Measurements from ENCODE around the gene PHYH. TPM values are rescaled to one million over a fixed set of nuclear protein-coding genes. Genes with fewer than 3 reads are reported as not detected.

Gene PHYH
- total RNA-seq, 2 donors from 2014 or later, result 23.8 to 27.1 TPM

DNA sequence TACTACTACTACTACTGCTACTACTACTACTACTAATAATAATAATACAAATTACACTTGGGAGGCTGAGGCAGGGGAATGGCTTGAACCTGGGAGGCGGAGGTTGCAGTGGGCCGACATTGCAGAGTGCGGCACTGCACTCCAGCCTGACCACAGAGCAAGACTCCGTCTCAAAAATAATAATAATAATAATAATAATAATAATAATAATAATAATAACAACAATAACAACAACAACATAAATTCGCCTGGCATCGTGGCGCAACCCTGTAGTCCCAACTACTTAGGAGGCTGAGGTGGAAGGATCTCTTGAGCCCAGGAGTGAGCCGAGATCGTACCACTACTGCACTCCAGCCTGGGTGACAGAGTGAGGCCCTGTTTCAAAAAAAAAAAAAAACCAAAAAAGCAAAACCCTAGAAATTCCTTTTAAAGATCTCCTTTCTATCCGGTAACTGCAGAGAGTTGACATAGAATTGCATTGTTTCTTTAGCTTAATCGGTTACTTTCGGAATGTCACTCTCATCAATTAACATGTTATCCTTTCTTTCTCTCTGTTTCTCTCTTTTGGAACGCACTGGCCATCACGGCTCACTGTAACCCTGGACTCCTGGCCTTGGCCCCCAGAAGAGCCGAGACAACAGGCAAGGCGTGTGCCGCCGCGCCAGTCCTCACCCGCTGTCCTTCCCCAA, 972 bp downstream of the PHYH start:
- H3K27me3 ChIP-seq (replicated peaks; ENCODE audit: insufficient read depth), result no peaks in the 10 kb centered on the region
- H3K36me3 ChIP-seq, result peaks cover 11% of the 10 kb centered on the region
- peak overlapping the region; percentile 88 for H3K4me3 ChIP-seq
- peak overlapping the region; percentile 97 for H3K27ac ChIP-seq
- ATAC-seq (ENCODE audit: insufficient number of reproducible peaks, low FRiP score, low read depth), result no peak
- peaks cover 4 to 21% of the 10 kb centered on the region in 2 donors for H3K4me1 ChIP-seq (ENCODE audit: control insufficient read depth in 1 of 2, low read depth in 2 of 2)
- DNase-seq (ENCODE audit: low spot score), result no peak
- TF ChIP-seq, protein P1, sequence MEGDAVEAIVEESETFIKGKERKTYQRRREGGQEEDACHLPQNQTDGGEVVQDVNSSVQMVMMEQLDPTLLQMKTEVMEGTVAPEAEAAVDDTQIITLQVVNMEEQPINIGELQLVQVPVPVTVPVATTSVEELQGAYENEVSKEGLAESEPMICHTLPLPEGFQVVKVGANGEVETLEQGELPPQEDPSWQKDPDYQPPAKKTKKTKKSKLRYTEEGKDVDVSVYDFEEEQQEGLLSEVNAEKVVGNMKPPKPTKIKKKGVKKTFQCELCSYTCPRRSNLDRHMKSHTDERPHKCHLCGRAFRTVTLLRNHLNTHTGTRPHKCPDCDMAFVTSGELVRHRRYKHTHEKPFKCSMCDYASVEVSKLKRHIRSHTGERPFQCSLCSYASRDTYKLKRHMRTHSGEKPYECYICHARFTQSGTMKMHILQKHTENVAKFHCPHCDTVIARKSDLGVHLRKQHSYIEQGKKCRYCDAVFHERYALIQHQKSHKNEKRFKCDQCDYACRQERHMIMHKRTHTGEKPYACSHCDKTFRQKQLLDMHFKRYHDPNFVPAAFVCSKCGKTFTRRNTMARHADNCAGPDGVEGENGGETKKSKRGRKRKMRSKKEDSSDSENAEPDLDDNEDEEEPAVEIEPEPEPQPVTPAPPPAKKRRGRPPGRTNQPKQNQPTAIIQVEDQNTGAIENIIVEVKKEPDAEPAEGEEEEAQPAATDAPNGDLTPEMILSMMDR (IDR thresholded peaks at IDR 0.05), result no peak
- H3K9me3 ChIP-seq, result no peaks in the 10 kb centered on the region

DNA sequence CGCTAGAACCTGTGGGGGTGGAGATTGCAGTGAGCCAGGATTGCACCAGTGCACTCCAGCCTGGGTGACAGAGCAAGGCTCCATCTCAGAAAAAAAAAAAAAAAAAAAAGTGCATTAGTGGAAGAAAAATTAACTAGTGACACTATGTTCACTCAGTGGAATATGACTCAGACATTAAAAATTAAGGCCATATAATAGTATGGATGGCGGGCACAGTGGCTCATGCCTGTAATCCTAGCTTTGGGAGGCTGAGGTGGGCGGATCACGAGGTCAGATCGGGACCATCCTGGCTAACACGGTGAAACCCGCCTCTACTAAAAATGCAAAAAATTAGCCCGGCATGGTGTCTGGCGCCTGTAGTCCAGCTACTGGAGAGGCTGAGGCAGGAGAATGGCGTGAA, 3.4 kb downstream of the PHYH start:
- Histone ChIP-seq H3K4me1 (ENCODE audit: control insufficient read depth in 1 of 2, low read depth in 2 of 2) (peaks cover 0 to 17% of the 10 kb centered on the region in 2 donors), H3K27ac (no peak overlapping the region), H3K9me3 (no peaks in the 10 kb centered on the region), H3K4me3 (no peak overlapping the region), H3K36me3 (peaks cover 18% of the 10 kb centered on the region), H3K27me3 (replicated peaks; ENCODE audit: insufficient read depth) (no peaks in the 10 kb centered on the region)
- DNase-seq (ENCODE audit: low spot score) (no peak), ATAC-seq (ENCODE audit: insufficient number of reproducible peaks, low FRiP score, low read depth) (no peak)
- TF ChIP-seq, protein P1 (IDR thresholded peaks at IDR 0.05), result no peak

DNA sequence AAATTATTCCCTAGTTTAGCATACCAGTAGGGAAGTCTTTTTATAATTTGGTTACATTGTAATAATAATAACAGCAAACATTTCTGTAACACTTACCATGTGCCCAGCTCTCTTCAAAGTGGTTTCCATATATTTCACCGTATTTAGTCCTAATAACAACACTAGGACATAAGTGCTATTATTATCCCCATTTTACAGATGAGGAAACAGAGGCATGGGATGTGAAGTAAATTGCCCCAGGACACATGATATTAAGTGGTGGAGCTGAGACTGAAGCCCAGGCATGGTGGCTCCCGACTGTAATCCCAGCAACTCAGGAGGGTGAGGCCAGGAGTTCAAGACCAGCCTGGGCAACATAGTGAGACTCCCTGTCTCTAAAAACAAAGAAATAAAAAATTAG, 5.1 kb downstream of the PHYH start:
- H3K4me3 ChIP-seq, result no peak overlapping the region

DNA sequence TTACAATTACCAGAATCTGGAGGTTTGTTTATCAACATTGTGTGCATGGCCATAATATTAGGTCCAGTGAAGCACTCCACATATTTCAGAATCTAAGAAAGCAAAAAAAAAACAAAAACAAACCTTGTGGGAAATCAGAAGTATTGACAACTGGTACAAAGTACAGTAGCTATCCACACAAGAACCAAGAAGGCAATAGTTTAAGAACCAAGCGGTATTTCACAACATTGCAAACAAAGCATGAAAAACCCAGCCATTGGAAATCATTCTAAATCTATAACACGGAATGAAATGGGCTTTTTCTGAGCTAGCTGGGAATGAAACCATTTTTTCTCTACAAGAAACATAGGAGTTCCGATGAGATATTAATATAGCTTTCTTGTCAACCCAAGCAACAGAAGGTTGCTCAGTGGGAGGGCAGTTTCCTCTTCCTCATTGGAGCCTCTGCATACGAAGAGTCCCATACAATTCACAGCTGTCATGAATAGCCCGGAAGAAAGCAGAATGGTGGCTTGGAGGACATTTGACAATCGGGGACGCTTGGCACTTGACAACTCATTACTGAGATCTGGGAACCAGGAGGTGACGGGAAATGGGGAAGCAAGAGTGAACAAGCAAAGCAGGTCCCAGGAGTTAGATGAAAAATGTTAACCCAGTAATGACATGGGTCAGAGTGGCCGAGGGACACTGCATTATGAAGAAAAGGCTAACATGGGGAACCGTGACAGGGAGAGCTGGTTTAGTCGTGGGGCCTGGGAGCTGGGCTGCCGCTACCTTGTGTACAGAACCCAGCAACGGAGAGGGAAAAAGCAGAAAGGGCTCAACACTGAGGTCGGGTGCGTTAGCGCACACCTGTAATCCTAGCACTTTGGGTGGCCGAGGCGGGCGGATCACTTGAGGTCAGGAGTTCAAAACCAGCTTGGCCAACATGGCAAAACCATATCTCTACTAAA, 7.8 kb downstream of the PHYH start:
- peaks cover 0 to under 1% of the 10 kb centered on the region in 2 donors for H3K4me1 ChIP-seq (ENCODE audit: control insufficient read depth in 1 of 2, low read depth in 2 of 2)
- TF ChIP-seq, protein P1 (IDR thresholded peaks at IDR 0.05), result no peak
- no peaks in the 10 kb centered on the region for H3K9me3 ChIP-seq
- peaks cover 28% of the 10 kb centered on the region for H3K36me3 ChIP-seq
- ATAC-seq (ENCODE audit: insufficient number of reproducible peaks, low FRiP score, low read depth) (no peak), DNase-seq (ENCODE audit: low spot score) (no peak)
- no peak overlapping the region for H3K4me3 ChIP-seq
- H3K27me3 ChIP-seq (replicated peaks; ENCODE audit: insufficient read depth), result no peaks in the 10 kb centered on the region
- H3K27ac ChIP-seq, result no peak overlapping the region

More for the DNA sequence above, 5.1 kb downstream of the PHYH start:
- Histone ChIP-seq H3K36me3 (peaks cover 18% of the 10 kb centered on the region), H3K4me1 (ENCODE audit: control insufficient read depth in 1 of 2, low read depth in 2 of 2) (peaks cover 0 to 6% of the 10 kb centered on the region in 2 donors), H3K9me3 (no peaks in the 10 kb centered on the region), H3K27me3 (replicated peaks; ENCODE audit: insufficient read depth) (no peaks in the 10 kb centered on the region), H3K27ac (no peak overlapping the region)
- ATAC-seq (ENCODE audit: insufficient number of reproducible peaks, low FRiP score, low read depth) (no peak), DNase-seq (ENCODE audit: low spot score) (no peak)
- TF ChIP-seq, protein P1 (IDR thresholded peaks at IDR 0.05), result no peak

DNA sequence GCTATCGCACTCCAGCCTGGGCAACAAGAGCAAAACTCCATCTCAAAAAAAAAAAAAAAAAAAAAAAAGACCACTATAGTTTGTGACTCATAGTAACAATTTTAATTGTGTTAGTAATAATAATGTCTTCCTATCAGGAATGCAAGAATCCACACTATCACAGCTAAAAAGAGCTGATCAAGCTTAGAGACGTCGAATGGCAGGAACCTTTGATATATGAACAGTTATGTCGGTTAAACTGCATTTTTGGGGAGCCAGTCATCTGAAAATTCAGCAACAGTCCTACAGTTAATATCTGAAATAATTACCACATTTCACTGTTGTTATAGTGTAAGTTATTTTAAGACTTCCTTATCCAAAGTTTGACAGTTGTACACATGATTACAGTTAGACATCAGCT, 8.8 kb downstream of the PHYH start:
- Histone ChIP-seq H3K27ac (no peak overlapping the region), H3K9me3 (no peaks in the 10 kb centered on the region), H3K4me1 (ENCODE audit: control insufficient read depth in 1 of 2, low read depth in 2 of 2) (no peaks in the 10 kb centered on the region), H3K4me3 (no peak overlapping the region), H3K36me3 (peaks cover 28% of the 10 kb centered on the region), H3K27me3 (replicated peaks; ENCODE audit: insufficient read depth) (no peaks in the 10 kb centered on the region)
- no peak for DNase-seq (ENCODE audit: low spot score)
- no peak for ATAC-seq (ENCODE audit: insufficient number of reproducible peaks, low FRiP score, low read depth)
- TF ChIP-seq, protein P1 (IDR thresholded peaks at IDR 0.05), result no peak

All from thoracic aorta (tissue), 2 donors.